ENCODE measurements around the gene MTF2. TPM values are rescaled to one million over a fixed set of nuclear protein-coding genes. Genes with fewer than 3 reads are reported as not detected.

The MTF2 gene
- total and polyA plus RNA-seq, 2 experiments from 2014 or later, result 37.9 to 70.9 TPM

DNA sequence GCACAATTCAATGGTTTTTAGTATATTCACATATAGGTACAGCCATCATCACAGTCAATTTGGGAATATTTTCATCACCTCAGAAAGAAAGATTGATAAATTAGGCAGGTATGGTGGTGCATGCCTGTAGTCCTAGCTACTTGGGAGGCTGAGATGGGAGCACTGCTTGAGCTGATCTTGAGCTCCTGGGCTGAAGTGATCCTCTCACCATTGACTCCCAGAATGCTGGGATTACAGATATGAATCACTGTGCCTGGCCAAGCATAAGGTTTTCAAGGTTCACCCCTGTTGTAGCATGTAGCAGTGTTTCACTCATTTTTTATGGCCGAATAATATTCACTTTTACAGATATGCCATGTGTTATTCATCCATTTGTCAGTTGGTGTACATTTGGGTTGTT, 44.7 kb upstream of the MTF2 start:
- no peaks in the 10 kb centered on the region for H3K27me3 ChIP-seq
- H3K36me3 ChIP-seq, result no peaks in the 10 kb centered on the region
- no peak for DNase-seq (ENCODE audit: low read depth in 1 of 2, low spot score in 1 of 2)
- H3K9me3 ChIP-seq (ENCODE audit: low read depth), result no peaks in the 10 kb centered on the region
- H3K4me1 ChIP-seq (ENCODE audit: low read depth), result no peaks in the 10 kb centered on the region
- H3K4me3 ChIP-seq, result no peak overlapping the region
- no peak overlapping the region for H3K27ac ChIP-seq
- TF ChIP-seq, protein P1, sequence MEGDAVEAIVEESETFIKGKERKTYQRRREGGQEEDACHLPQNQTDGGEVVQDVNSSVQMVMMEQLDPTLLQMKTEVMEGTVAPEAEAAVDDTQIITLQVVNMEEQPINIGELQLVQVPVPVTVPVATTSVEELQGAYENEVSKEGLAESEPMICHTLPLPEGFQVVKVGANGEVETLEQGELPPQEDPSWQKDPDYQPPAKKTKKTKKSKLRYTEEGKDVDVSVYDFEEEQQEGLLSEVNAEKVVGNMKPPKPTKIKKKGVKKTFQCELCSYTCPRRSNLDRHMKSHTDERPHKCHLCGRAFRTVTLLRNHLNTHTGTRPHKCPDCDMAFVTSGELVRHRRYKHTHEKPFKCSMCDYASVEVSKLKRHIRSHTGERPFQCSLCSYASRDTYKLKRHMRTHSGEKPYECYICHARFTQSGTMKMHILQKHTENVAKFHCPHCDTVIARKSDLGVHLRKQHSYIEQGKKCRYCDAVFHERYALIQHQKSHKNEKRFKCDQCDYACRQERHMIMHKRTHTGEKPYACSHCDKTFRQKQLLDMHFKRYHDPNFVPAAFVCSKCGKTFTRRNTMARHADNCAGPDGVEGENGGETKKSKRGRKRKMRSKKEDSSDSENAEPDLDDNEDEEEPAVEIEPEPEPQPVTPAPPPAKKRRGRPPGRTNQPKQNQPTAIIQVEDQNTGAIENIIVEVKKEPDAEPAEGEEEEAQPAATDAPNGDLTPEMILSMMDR (IDR thresholded peaks at IDR 0.05; ENCODE audit: low read depth, low read length), result no peak

DNA sequence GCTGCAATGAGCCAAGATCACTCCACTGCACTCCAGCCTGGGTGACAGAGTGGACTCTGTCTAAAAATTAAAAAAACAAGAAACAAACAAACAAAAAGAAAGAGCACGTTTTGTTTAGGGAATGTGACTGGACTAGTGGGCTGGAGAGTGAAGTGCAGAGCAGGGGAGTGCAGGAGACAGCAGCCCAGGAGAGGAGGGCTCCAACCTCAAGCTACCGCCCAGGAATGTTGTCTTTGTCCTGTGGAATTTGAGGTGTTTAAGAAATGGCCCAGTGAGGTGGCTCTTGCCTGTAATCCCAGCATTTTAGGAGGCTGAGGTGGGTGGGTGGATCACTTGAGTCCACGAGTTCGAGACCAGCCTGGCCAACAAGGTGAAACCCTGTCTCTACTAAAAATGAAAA, 42.4 kb upstream of the MTF2 start:
- Histone ChIP-seq H3K27ac (no peak overlapping the region), H3K4me1 (ENCODE audit: low read depth) (no peaks in the 10 kb centered on the region), H3K27me3 (no peaks in the 10 kb centered on the region), H3K9me3 (ENCODE audit: low read depth) (no peaks in the 10 kb centered on the region), H3K36me3 (no peaks in the 10 kb centered on the region), H3K4me3 (no peak overlapping the region)
- DNase-seq (ENCODE audit: low read depth in 1 of 2, low spot score in 1 of 2), result no peak
- TF ChIP-seq, protein P1 (IDR thresholded peaks at IDR 0.05; ENCODE audit: low read depth, low read length), result no peak

DNA sequence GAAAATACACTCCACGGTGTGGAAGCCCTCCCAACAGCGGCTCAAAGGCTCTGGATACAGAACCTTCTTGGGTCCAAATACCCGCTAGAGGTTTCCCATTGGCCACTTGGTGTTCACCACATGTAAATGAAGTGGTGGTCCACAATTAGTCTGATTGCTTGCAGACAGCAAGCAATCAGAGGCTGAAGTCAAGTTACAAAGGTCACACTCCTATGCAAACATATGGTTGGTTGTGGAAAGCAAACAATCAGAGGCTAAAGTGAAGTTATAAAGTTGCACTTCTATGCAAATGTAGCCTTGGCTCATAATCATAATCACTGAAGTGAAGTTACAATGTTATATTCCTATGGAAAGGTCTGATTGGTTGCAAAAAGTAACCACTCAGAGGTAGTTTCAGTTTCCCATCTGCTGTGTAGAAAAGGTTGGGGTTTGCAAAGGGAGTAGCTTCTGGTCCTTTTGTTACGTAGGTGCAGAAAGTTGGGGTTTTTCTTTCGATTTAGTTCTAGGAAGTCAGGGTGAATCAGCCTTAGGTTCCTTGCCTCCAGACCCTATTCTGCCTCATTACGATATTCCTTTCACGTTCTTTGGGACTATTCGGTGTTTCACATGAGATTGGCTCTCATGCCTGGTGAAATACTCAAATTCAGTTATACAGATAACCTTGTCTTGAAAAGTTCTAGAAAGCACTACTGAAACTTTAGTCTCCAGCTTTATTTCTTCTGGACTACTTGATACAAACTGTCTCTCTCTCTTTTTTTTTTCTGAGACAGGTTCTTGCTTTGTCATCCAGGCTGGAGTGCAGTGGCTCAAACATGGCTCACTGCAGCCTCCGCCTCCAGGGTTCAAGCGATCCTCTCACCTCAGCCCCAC, 36.7 kb upstream of the MTF2 start:
- no peaks in the 10 kb centered on the region for H3K27me3 ChIP-seq
- no peaks in the 10 kb centered on the region for H3K9me3 ChIP-seq (ENCODE audit: low read depth)
- no peak overlapping the region for H3K27ac ChIP-seq
- no peaks in the 10 kb centered on the region for H3K4me1 ChIP-seq (ENCODE audit: low read depth)
- TF ChIP-seq, protein P1 (IDR thresholded peaks at IDR 0.05; ENCODE audit: low read depth, low read length), result no peak
- no peak overlapping the region for H3K4me3 ChIP-seq
- no peaks in the 10 kb centered on the region for H3K36me3 ChIP-seq
- no peak for DNase-seq (ENCODE audit: low read depth in 1 of 2, low spot score in 1 of 2)

DNA sequence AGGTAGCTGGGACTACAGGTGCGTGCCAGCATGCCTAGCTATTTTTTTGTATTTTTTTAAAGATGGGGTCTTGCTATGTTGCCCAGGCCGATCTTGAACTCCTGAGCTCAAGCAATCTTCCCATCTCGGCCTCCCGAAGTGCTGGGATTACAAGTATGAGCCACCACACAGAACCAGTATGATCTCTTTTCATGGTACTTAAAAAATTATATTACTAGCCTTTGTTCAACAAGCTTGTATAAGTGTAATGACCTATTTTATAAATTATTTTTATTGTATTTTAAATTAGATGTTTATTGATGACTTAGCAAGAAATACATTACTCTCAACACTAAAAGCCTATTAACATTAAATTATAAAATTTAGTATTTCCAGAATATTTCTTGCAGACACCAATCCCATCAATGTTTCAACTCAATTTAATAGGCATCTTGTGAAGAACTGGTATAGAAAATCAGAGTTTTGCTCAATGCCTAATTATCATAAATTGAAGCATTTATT, 36.0 kb upstream of the MTF2 start:
- H3K27me3 ChIP-seq, result no peaks in the 10 kb centered on the region
- H3K4me3 ChIP-seq, result no peak overlapping the region
- TF ChIP-seq, protein P1 (IDR thresholded peaks at IDR 0.05; ENCODE audit: low read depth, low read length), result no peak
- H3K4me1 ChIP-seq (ENCODE audit: low read depth), result no peaks in the 10 kb centered on the region
- no peak for DNase-seq (ENCODE audit: low read depth in 1 of 2, low spot score in 1 of 2)
- no peaks in the 10 kb centered on the region for H3K36me3 ChIP-seq
- no peaks in the 10 kb centered on the region for H3K9me3 ChIP-seq (ENCODE audit: low read depth)
- H3K27ac ChIP-seq, result no peak overlapping the region

GRCh38 chr1:93047618-93048017, 31.5 kb upstream of the MTF2 start:
- H3K27me3 ChIP-seq, result no peaks in the 10 kb centered on the region
- no peak for DNase-seq (ENCODE audit: low read depth in 1 of 2, low spot score in 1 of 2)
- no peak overlapping the region for H3K27ac ChIP-seq
- H3K4me1 ChIP-seq (ENCODE audit: low read depth), result no peaks in the 10 kb centered on the region
- TF ChIP-seq, protein P1 (IDR thresholded peaks at IDR 0.05; ENCODE audit: low read depth, low read length), result no peak
- H3K36me3 ChIP-seq, result no peaks in the 10 kb centered on the region
- no peak overlapping the region for H3K4me3 ChIP-seq
- no peaks in the 10 kb centered on the region for H3K9me3 ChIP-seq (ENCODE audit: low read depth)
